Hepatocyte (in vitro differentiated cells): ENCODE measurements around the gene RASAL2.

Source experiments
- CTCF ChIP-seq: fragments of 200-600 bp; sonication (generic); IDR thresholded peaks from 2 replicates; pipeline ENCODE4 v1.5.1; 2016; ENCODE audit warnings: antibody characterized with exemption, mild to moderate bottlenecking; ENCODE audit not compliant: poor library complexity
- EZH2 ChIP-seq: fragments of 200-600 bp; sonication (generic); IDR thresholded peaks from 2 replicates; pipeline ENCODE4 v1.6.1; 2016; ENCODE audit warnings: antibody characterized with exemption, mild to moderate bottlenecking, borderline replicate concordance

GRCh38 chr1:178188306-178188705, 94.4 kb downstream of the RASAL2 start:
- no peak for TF ChIP-seq EZH2
- no peak for TF ChIP-seq CTCF
